DOHH2 (cell line): ENCODE results near the gene ACSF3.

Experiments used
- H3F3A ChIP-seq: fragments of 200-600 bp; sonication (generic), shearing (Covaris generic); 2 replicates; pipeline ENCODE4 v1.6.0; 2016; ENCODE audit warnings: antibody characterized with exemption, mild to moderate bottlenecking; ENCODE audit not compliant: control insufficient read depth, insufficient read depth
- H3K27ac ChIP-seq: fragments of 200-600 bp; sonication (generic); 2 replicates; pipeline ENCODE4 v1.5.1; 2014; ENCODE audit warnings: low read depth, mild to moderate bottlenecking, low read length, moderate library complexity
- H3K27me3 ChIP-seq: fragments of 200-600 bp; sonication (generic); 2 replicates; pipeline ENCODE4 v1.6.1; 2014; ENCODE audit warnings: mild to moderate bottlenecking, low read length, mixed read lengths; ENCODE audit not compliant: control insufficient read depth
- H3K36me3 ChIP-seq: fragments of 200-600 bp; sonication (generic); 2 replicates; pipeline ENCODE4 v1.6.1; 2014; ENCODE audit warnings: mild to moderate bottlenecking, low read length, moderate library complexity, mixed read lengths; ENCODE audit not compliant: control insufficient read depth
- H3K4me1 ChIP-seq: fragments of 200-600 bp; sonication (generic); 2 replicates; pipeline ENCODE4 v1.6.1; 2014; ENCODE audit warnings: mild to moderate bottlenecking, low read length, mixed read lengths; ENCODE audit not compliant: control insufficient read depth
- H3K4me2 ChIP-seq: fragments of 200-600 bp; sonication (generic); 2 replicates; pipeline ENCODE4 v1.6.0; 2014; ENCODE audit warnings: mild to moderate bottlenecking, low read length, moderate library complexity
- H3K4me3 ChIP-seq: fragments of 200-600 bp; sonication (generic); 2 replicates; pipeline ENCODE4 v1.5.1; 2014; ENCODE audit warnings: mild to moderate bottlenecking, low read length, mixed read lengths
- H3K79me2 ChIP-seq: fragments of 200-600 bp; sonication (generic); 2 replicates; pipeline ENCODE4 v1.6.1; 2014; ENCODE audit warnings: mild to moderate bottlenecking, low read length, mixed read lengths; ENCODE audit not compliant: control insufficient read depth
- H3K9me2 ChIP-seq: fragments of 200-600 bp; sonication (generic); replicated peaks from 2 replicates; pipeline ENCODE4 v1.6.1; 2014; ENCODE audit warnings: mild to moderate bottlenecking, low read length, mixed read lengths; ENCODE audit not compliant: control insufficient read depth
- H3K9me3 ChIP-seq: fragments of 200-600 bp; sonication (generic); 2 replicates; pipeline ENCODE4 v1.6.1; 2014; ENCODE audit warnings: antibody characterized with exemption, low read length, mixed read lengths; ENCODE audit not compliant: control insufficient read depth, insufficient read depth
- H4K20me1 ChIP-seq: fragments of 200-600 bp; sonication (generic); 2 replicates; pipeline ENCODE4 v1.6.0; 2014; ENCODE audit warnings: low read depth, mild to moderate bottlenecking, antibody characterized with exemption, low read length, moderate library complexity; ENCODE audit not compliant: control insufficient read depth, insufficient read depth
- CTCF ChIP-seq: fragments of 200-600 bp; sonication (generic); IDR thresholded peaks from one replicate; pipeline ENCODE4 v1.5.1; 2014; ENCODE audit warnings: antibody characterized with exemption, mild to moderate bottlenecking, low read depth, low read length; ENCODE audit not compliant: poor library complexity, severe bottlenecking
- EZH2phosphoT487 ChIP-seq: fragments of 200-600 bp; sonication (generic); IDR thresholded peaks from 2 replicates; pipeline ENCODE4 v1.6.1; 2017; ENCODE audit warnings: borderline replicate concordance, mild to moderate bottlenecking, antibody characterized with exemption, low read length, moderate library complexity, mixed read lengths

The ACSF3 gene

GRCh38 chr16:89174055-89174827, 80.6 kb downstream of the ACSF3 start:
- H3K4me2 ChIP-seq: no peak overlapping the region

GRCh38 chr16:89174877-89175276, 81.2 kb downstream of the ACSF3 start:
- no peak overlapping the region for H3K27ac ChIP-seq
- no peaks in the 10 kb centered on the region for H3K9me3 ChIP-seq
- no peaks in the 10 kb centered on the region for H3F3A ChIP-seq
- TF ChIP-seq CTCF (no peak), EZH2phosphoT487 (no peak)
- H3K4me2 ChIP-seq: no peak overlapping the region
- peaks cover 41% of the 10 kb centered on the region for H3K27me3 ChIP-seq
- no peaks in the 10 kb centered on the region for H3K36me3 ChIP-seq
- no peaks in the 10 kb centered on the region for H3K9me2 ChIP-seq
- H3K4me1 ChIP-seq: peaks cover 18% of the 10 kb centered on the region
- H3K79me2 ChIP-seq: no peaks in the 10 kb centered on the region
- no peaks in the 10 kb centered on the region for H4K20me1 ChIP-seq
- no peak overlapping the region for H3K4me3 ChIP-seq

More at GRCh38 chr16:89174055-89174827, 80.6 kb downstream of the ACSF3 start:
- H3K4me1 ChIP-seq: peaks cover 23% of the 10 kb centered on the region
- no peaks in the 10 kb centered on the region for H3K79me2 ChIP-seq
- H3K4me3 ChIP-seq: no peak overlapping the region
- no peaks in the 10 kb centered on the region for H3K9me2 ChIP-seq
- H3K27me3 ChIP-seq: peaks cover 45% of the 10 kb centered on the region
- no peaks in the 10 kb centered on the region for H3K9me3 ChIP-seq
- H3K36me3 ChIP-seq: no peaks in the 10 kb centered on the region
- H3K27ac ChIP-seq: no peak overlapping the region
- H4K20me1 ChIP-seq: no peaks in the 10 kb centered on the region
- H3F3A ChIP-seq: no peaks in the 10 kb centered on the region
- TF ChIP-seq CTCF: no peak

- no peaks in the 10 kb centered on the region for H3K36me3 ChIP-seq
- no peaks in the 10 kb centered on the region for H3K79me2 ChIP-seq
- no peak overlapping the region for H3K4me3 ChIP-seq
- no peaks in the 10 kb centered on the region for H3F3A ChIP-seq
- H3K9me2 ChIP-seq: no peaks in the 10 kb centered on the region
- H3K4me1 ChIP-seq: peaks cover 11% of the 10 kb centered on the region
- H3K9me3 ChIP-seq: no peaks in the 10 kb centered on the region
- H3K27ac ChIP-seq: no peak overlapping the region
- no peak overlapping the region for H3K4me2 ChIP-seq
- no peaks in the 10 kb centered on the region for H4K20me1 ChIP-seq
- TF ChIP-seq CTCF: no peak
- TF ChIP-seq EZH2phosphoT487: no peak
- H3K27me3 ChIP-seq: peaks cover 35% of the 10 kb centered on the region
Measured at GRCh38 chr16:89175280-89176146, 81.9 kb downstream of the ACSF3 start.
